ENCODE measurements around the gene FAM53A. TPM values are rescaled to one million over a fixed set of nuclear protein-coding genes. Genes with fewer than 3 reads are reported as not detected.
"Not testable (repeated sequence)": the region's sequence is repeated elsewhere in the genome, so short reads cannot be mapped to it uniquely, and the experiment has no call there.

The FAM53A gene
- total RNA-seq, 1 experiment from 2014 or later: 1.6 TPM

GRCh38 chr4:1643971-1644735 lies 40.0 kb downstream of the FAM53A start:
- Histone ChIP-seq H3K4me3 (ENCODE audit: low read depth, low read length, poor library complexity, severe bottlenecking) (no peak overlapping the region), H3K4me1 (ENCODE audit: insufficient read depth, low read length, poor library complexity, severe bottlenecking) (no peaks in the 10 kb centered on the region), H3K27me3 (replicated peaks; ENCODE audit: insufficient read depth, low read depth, low read length, poor library complexity) (no peaks in the 10 kb centered on the region), H3K36me3 (ENCODE audit: insufficient read depth, low read length, poor library complexity, severe bottlenecking) (no peaks in the 10 kb centered on the region), H3K27ac (ENCODE audit: low read depth, low read length, poor library complexity, severe bottlenecking) (no peak overlapping the region), H3K9me3 (ENCODE audit: low read depth, low read length, poor library complexity, severe bottlenecking) (no peaks in the 10 kb centered on the region)
- ChIA-PET CTCF (interaction anchor here (0.6 kb wide), 1 partner anchor 55 kb away, joined by 3 read pairs; no protein-coding TSS in a partner anchor), POLR2A (ENCODE audit: low non-redundant PET) (no interaction called here)
- no TSS peak for BruUV-seq (replicated peaks)
- intact Hi-C loops (cut with micrococcal nuclease; ENCODE audit: unreplicated experiment): no loop called here
- no peak for TF ChIP-seq EZH2 (IDR thresholded peaks at IDR 0.05; ENCODE audit: borderline replicate concordance, low read depth, low read length, poor library complexity, severe bottlenecking)
- no peak for TF ChIP-seq CTCF (conservative IDR thresholded peaks at IDR 0.05; ENCODE audit: low read depth, low read length)
- no peak for DNase-seq (ENCODE audit: low spot score)

- BruUV-seq (replicated peaks): no TSS peak
- POLR2A ChIA-PET (ENCODE audit: low non-redundant PET): no interaction called here
- CTCF ChIA-PET: no interaction called here
- no peak for DNase-seq (ENCODE audit: low spot score)
- H3K36me3 ChIP-seq (ENCODE audit: insufficient read depth, low read length, poor library complexity, severe bottlenecking): no peaks in the 10 kb centered on the region
- no peak overlapping the region for H3K4me3 ChIP-seq (ENCODE audit: low read depth, low read length, poor library complexity, severe bottlenecking)
- H3K27me3 ChIP-seq (replicated peaks; ENCODE audit: insufficient read depth, low read depth, low read length, poor library complexity): no peaks in the 10 kb centered on the region
- intact Hi-C loops (cut with micrococcal nuclease; ENCODE audit: unreplicated experiment): no loop called here
- no peak overlapping the region for H3K27ac ChIP-seq (ENCODE audit: low read depth, low read length, poor library complexity, severe bottlenecking)
- H3K4me1 ChIP-seq (ENCODE audit: insufficient read depth, low read length, poor library complexity, severe bottlenecking): no peaks in the 10 kb centered on the region
- H3K9me3 ChIP-seq (ENCODE audit: low read depth, low read length, poor library complexity, severe bottlenecking): no peaks in the 10 kb centered on the region
- TF ChIP-seq CTCF (conservative IDR thresholded peaks at IDR 0.05; ENCODE audit: low read depth, low read length) (no peak), EZH2 (IDR thresholded peaks at IDR 0.05; ENCODE audit: borderline replicate concordance, low read depth, low read length, poor library complexity, severe bottlenecking) (no peak)
Measured at GRCh38 chr4:1642196-1642951, 41.7 kb downstream of the FAM53A start.

GRCh38 chr4:1641671-1642070 lies 42.4 kb downstream of the FAM53A start:
- ChIA-PET CTCF (no interaction called here), POLR2A (ENCODE audit: low non-redundant PET) (no interaction called here)
- Histone ChIP-seq H3K4me1 (ENCODE audit: insufficient read depth, low read length, poor library complexity, severe bottlenecking) (no peaks in the 10 kb centered on the region), H3K36me3 (ENCODE audit: insufficient read depth, low read length, poor library complexity, severe bottlenecking) (no peaks in the 10 kb centered on the region), H3K4me3 (ENCODE audit: low read depth, low read length, poor library complexity, severe bottlenecking) (no peak overlapping the region), H3K9me3 (ENCODE audit: low read depth, low read length, poor library complexity, severe bottlenecking) (no peaks in the 10 kb centered on the region), H3K27me3 (replicated peaks; ENCODE audit: insufficient read depth, low read depth, low read length, poor library complexity) (no peaks in the 10 kb centered on the region), H3K27ac (ENCODE audit: low read depth, low read length, poor library complexity, severe bottlenecking) (no peak overlapping the region)
- intact Hi-C loops (cut with micrococcal nuclease; ENCODE audit: unreplicated experiment): no loop called here
- TF ChIP-seq CTCF (conservative IDR thresholded peaks at IDR 0.05; ENCODE audit: low read depth, low read length): no peak
- no peak for TF ChIP-seq EZH2 (IDR thresholded peaks at IDR 0.05; ENCODE audit: borderline replicate concordance, low read depth, low read length, poor library complexity, severe bottlenecking)
- DNase-seq (ENCODE audit: low spot score): no peak
- BruUV-seq (replicated peaks): no TSS peak

- intact Hi-C loops (cut with micrococcal nuclease; ENCODE audit: unreplicated experiment); BruUV-seq (replicated peaks); H3K9me3 ChIP-seq (ENCODE audit: low read depth, low read length, poor library complexity, severe bottlenecking); H3K27me3 ChIP-seq (replicated peaks; ENCODE audit: insufficient read depth, low read depth, low read length, poor library complexity); CTCF ChIA-PET; DNase-seq (ENCODE audit: low spot score); H3K4me3 ChIP-seq (ENCODE audit: low read depth, low read length, poor library complexity, severe bottlenecking); H3K27ac ChIP-seq (ENCODE audit: low read depth, low read length, poor library complexity, severe bottlenecking); H3K36me3 ChIP-seq (ENCODE audit: insufficient read depth, low read length, poor library complexity, severe bottlenecking); POLR2A ChIA-PET (ENCODE audit: low non-redundant PET); H3K4me1 ChIP-seq (ENCODE audit: insufficient read depth, low read length, poor library complexity, severe bottlenecking): not testable (repeated sequence)
Measured at GRCh38 chr4:1640716-1641503, 43.2 kb downstream of the FAM53A start.
